NT2/D1 (cell line): ENCODE measurements around the gene VAV1.
A peak's percentile ranks its signal among the peaks of the same experiment; 100 is the strongest.

Source experiments
- DNase-seq: peaks from one replicate; pipeline ENCODE4 v3.0.0-alpha.2; 2011; ENCODE audit warnings: low read depth, low spot score
- H3K27me3 ChIP-seq: 2 replicates; pipeline ENCODE4 v1.6.0; 2011; ENCODE audit warnings: mild to moderate bottlenecking; ENCODE audit not compliant: insufficient read length, insufficient read depth
- H3K36me3 ChIP-seq: 2 replicates; pipeline ENCODE4 v1.6.1; 2011; ENCODE audit warnings: mild to moderate bottlenecking, low read length, mixed read lengths; ENCODE audit not compliant: insufficient read depth, insufficient read length
- H3K4me1 ChIP-seq: 2 replicates; pipeline ENCODE4 v1.5.1; 2011; ENCODE audit not compliant: insufficient read depth, insufficient read length
- H3K4me3 ChIP-seq: 2 replicates; pipeline ENCODE4 v1.5.1; 2011; ENCODE audit warnings: low read depth; ENCODE audit not compliant: insufficient read length
- H3K9ac ChIP-seq: 2 replicates; pipeline ENCODE4 v1.6.0; 2011; ENCODE audit warnings: low read depth; ENCODE audit not compliant: insufficient read length
- H3K9me3 ChIP-seq: 2 replicates; pipeline ENCODE4 v1.5.1; 2011; ENCODE audit warnings: mild to moderate bottlenecking, low read length; ENCODE audit not compliant: insufficient read depth
- SUZ12 ChIP-seq: IDR thresholded peaks from 2 replicates; pipeline ENCODE4 v1.6.1; 2011; ENCODE audit not compliant: insufficient read length, insufficient read depth; ENCODE audit errors: extremely low read depth
- YY1 ChIP-seq: IDR thresholded peaks from 2 replicates; pipeline ENCODE4 v1.6.1; 2011; ENCODE audit not compliant: insufficient read length, insufficient read depth
- ZNF274 ChIP-seq: IDR thresholded peaks from 2 replicates; pipeline ENCODE4 v1.6.1; 2011; ENCODE audit warnings: mild to moderate bottlenecking, low read depth, low read length

The VAV1 gene

DNA sequence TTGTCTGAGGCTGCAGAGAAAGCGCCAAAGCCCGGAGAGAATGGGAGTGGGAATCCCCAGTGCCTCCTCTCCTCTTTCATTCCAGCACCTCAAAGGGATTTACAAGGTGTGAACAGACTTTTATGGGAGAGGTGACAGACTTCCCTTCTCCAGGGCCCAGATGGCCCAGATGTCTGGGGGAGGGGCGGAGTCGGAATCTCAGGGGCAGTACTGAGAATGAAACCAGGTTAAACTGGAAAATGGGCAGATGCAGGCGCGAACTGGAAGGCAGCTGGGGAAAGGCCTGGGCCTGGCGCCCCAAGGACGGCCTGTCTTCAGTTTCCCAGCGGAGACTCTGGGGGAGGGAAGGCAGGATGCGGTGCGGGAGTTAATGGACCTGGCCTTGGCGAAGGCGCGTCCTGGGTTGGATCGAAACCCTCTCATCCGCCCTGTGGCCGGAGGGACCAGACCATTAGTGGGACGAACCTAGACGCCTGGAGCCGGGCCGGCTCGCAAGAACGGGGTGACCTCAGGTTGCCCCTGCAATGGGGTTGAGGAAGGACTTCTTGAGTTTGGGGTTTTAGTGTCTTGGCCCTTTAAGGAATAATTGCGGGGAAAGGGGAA lies 33.6 kb upstream of the VAV1 start:
- Histone ChIP-seq H3K9me3 (no peaks in the 10 kb centered on the region), H3K4me3 (peak overlapping the region; percentile 58), H3K9ac (peak overlapping the region; percentile 87), H3K27me3 (no peaks in the 10 kb centered on the region), H3K36me3 (peaks cover 29% of the 10 kb centered on the region), H3K4me1 (peaks cover 15% of the 10 kb centered on the region)
- TF ChIP-seq ZNF274, result no peak
- TF ChIP-seq YY1, result no peak
- TF ChIP-seq SUZ12, result no peak
- DNase-seq, result no peak

DNA sequence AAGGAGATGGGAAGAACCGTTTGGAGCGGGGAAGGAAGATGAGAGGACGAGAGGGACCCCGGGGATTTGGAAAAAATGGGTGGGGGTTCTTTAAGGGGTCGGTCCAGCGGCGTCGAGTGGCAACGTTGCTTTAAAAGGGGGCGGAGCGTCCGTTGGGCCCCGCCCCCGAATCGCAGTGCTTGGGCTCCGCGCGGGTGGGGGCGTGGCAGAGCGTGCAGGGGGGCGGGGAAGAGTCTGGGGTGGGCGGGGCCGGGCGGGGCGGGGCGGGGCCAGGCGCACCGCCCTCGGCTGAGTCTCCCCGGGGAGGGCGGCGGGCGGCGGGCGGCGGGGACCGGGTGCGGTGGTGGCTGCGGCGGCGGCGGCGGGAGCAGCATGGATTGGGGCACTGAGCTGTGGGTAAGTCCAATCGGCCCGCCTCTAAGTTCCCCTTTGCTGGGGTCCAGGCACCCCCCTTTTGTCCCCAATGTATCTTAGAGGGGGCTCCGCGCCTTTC lies 33.1 kb upstream of the VAV1 start, which contains the start of gene TRIP10:
Gene TRIP10, plus strand, starts transcription at position 291 of the 493 bp plus-strand sequence. Its CDS starts 82 bp downstream, at position 373.
- Histone ChIP-seq H3K4me3 (peak within 1 kb of the TSS; percentile 74), H3K27me3 (no peaks in the 10 kb centered on the region), H3K36me3 (peaks cover 31% of the 10 kb centered on the region), H3K9ac (peak within 1 kb of the TSS; percentile 92), H3K4me1 (peaks cover 17% of the 10 kb centered on the region), H3K9me3 (no peaks in the 10 kb centered on the region)
- no peak for DNase-seq
- TF ChIP-seq ZNF274 (no peak), SUZ12 (no peak), YY1 (no peak)

GRCh38 chr19:6739883-6740588 lies 32.5 kb upstream of the VAV1 start:
- H3K36me3 ChIP-seq, result peaks cover 35% of the 10 kb centered on the region
- H3K9me3 ChIP-seq, result no peaks in the 10 kb centered on the region
- H3K4me1 ChIP-seq, result peaks cover 22% of the 10 kb centered on the region
- peak overlapping the region; percentile 74 for H3K4me3 ChIP-seq
- no peak for TF ChIP-seq ZNF274
- no peak for TF ChIP-seq SUZ12
- no peak for TF ChIP-seq YY1
- no peaks in the 10 kb centered on the region for H3K27me3 ChIP-seq
- H3K9ac ChIP-seq, result peak overlapping the region; percentile 92
- no peak for DNase-seq

DNA sequence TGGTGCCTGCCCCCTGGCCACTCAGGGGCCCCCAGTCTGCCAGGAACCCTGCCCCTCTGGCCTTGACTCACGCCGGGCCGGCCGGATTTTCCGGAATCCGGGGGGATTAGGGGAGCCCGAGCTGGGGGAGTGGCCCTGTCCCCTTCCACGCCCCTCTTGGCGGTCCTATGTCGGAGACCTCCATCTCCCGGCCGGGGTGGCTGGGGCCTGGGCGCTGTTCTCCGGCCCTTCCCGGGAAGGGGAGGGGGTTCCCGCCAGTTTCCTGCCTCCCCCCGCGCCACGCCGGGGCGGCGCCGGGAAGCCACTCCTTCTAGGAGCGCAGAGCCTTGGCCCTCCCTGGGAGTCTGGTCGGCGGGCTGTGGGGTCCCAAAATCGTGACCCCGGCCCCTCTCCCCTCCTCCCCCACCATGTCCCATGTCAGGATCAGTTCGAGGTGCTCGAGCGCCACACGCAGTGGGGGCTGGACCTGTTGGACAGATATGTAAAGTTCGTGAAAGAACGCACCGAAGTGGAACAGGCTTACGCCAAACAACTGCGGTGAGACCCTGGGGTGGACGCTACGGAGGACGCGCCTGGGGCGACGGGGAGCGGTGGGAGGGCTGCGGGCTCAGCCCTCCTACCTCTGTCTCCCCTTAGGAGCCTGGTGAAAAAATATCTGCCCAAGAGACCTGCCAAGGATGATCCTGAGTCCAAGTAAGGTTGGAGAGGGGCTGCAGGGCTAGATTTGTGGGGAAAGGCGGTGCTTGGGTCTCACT lies 31.7 kb upstream of the VAV1 start:
- Histone ChIP-seq H3K36me3 (peaks cover 37% of the 10 kb centered on the region), H3K9me3 (no peaks in the 10 kb centered on the region), H3K27me3 (no peaks in the 10 kb centered on the region), H3K4me3 (peak overlapping the region; percentile 74), H3K9ac (peak overlapping the region; percentile 92), H3K4me1 (peaks cover 24% of the 10 kb centered on the region)
- DNase-seq, result no peak
- TF ChIP-seq ZNF274, result no peak
- TF ChIP-seq SUZ12, result no peak
- TF ChIP-seq YY1, result no peak

DNA sequence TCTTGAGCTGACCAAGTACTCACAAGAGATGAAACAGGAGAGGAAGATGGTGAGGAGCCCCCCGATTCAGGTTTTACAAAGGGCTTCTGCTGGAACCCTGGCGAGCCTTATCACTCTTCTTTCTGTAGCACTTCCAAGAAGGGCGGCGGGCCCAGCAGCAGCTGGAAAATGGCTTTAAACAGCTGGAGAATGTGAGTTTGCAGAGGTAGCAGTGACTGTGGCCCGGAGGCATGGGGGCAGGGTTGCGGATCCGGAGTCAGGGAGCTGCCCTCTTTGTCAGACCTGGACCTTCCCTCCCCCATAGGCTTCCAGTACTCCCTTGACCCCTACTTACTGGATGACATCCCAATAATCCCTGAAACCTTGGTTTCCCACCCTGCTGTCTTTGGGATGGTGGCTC lies 29.4 kb upstream of the VAV1 start:
- DNase-seq, result no peak
- Histone ChIP-seq H3K9me3 (peaks cover 7% of the 10 kb centered on the region; the same call in 1 of the 2 replicates), H3K4me3 (peak overlapping the region; percentile 12), H3K4me1 (peaks cover 24% of the 10 kb centered on the region), H3K27me3 (no peaks in the 10 kb centered on the region), H3K36me3 (peaks cover 58% of the 10 kb centered on the region), H3K9ac (peak overlapping the region; percentile 59)
- no peak for TF ChIP-seq SUZ12
- TF ChIP-seq ZNF274, result no peak
- no peak for TF ChIP-seq YY1

GRCh38 chr19:6743714-6744380 lies 28.7 kb upstream of the VAV1 start:
- peaks cover 65% of the 10 kb centered on the region for H3K36me3 ChIP-seq

More at GRCh38 chr19:6743714-6744380, 28.7 kb upstream of the VAV1 start:
- peaks cover 20% of the 10 kb centered on the region for H3K4me1 ChIP-seq
- peak overlapping the region; percentile 76 for H3K9ac ChIP-seq
- no peaks in the 10 kb centered on the region for H3K27me3 ChIP-seq
- TF ChIP-seq ZNF274 (no peak), SUZ12 (no peak), YY1 (no peak)
- peak overlapping the region; percentile 6 for H3K4me3 ChIP-seq
- no peak for DNase-seq
- H3K9me3 ChIP-seq, result peaks cover 7% of the 10 kb centered on the region; the same call in 1 of the 2 replicates
